COLO829 (cell line): ENCODE measurements around the gene VWC2L.

ENCODE experiments used
- DNase-seq: peaks from one replicate; pipeline ENCODE4 v3.0.0; 2012; ENCODE audit warnings: low spot score

The VWC2L gene

GRCh38 chr2:214542295-214542694 is 131.4 kb downstream of the VWC2L start:
- no peak for DNase-seq

DNA sequence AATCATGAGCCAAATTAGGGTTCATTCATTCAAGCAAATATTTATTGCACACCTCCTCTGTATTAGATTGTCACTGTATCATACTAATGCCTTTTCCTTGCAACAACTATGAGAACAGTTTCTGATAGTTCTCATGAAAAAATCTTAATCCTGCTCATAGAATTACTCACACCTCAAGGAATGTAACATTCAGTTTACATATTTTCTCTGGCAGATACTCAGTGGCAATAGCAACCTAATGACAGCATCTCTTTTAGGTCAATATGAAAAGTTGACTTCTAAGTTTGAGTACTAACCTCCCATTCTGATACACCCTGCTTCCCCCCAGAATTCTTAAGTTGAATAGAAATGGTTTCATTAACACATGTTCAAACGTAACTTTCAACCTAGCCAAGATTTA is 132.0 kb downstream of the VWC2L start:
- DNase-seq, result no peak

- peak; percentile 61 for DNase-seq
These were observed 132.6 kb downstream of the VWC2L start for GRCh38 chr2:214543386-214543955.

DNA sequence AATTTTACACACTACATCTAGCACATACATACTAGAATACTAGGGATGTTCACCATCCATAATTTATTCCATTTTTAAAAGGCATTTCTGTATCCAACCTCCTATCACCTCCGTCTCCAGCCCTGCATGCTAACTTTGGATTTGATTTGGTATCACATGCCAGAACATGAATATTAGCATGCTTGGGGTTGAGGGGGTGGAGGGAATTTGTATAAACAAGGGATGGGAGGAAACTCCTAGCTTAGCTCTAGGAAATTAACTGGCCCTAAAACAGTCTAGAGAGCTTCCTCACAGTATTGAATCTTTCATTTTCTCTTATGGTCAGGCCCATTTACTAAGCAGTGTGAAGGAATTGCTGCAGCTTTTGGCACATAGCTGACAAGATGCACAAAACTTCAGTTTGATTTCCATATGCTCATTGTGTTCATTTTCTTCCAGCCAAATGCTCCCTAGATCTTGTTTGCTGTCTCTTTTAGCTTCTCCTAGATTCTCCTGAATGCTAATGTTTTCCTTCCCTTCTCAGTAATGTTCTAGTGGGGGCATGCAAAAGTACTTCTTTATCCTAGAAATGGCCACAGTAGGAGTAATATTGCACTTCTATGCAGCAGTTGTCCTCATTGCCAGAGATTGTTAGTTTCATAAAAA is 135.2 kb downstream of the VWC2L start:
- DNase-seq, result no peak

DNA sequence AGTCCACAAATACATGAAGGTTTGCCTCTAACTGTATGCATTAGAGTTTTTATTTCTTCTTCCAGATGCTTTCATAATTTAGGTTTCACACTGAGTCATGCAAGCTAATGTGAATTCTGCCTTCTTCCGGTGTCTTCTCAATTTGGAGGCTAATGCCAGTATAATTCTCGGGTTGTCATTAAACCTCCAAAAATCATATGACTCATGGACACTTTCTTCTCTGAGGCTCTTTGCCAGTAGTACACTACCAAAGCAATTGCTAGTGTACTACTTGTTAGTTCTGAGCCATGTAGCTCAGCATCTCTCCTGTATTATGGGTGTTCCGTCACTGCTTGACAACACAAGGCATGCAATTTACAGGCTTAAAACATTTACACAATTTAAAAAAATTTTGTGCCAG is 137.1 kb downstream of the VWC2L start:
- no peak for DNase-seq

GRCh38 chr2:214549946-214550345 is 139.1 kb downstream of the VWC2L start:
- DNase-seq, result no peak

DNA sequence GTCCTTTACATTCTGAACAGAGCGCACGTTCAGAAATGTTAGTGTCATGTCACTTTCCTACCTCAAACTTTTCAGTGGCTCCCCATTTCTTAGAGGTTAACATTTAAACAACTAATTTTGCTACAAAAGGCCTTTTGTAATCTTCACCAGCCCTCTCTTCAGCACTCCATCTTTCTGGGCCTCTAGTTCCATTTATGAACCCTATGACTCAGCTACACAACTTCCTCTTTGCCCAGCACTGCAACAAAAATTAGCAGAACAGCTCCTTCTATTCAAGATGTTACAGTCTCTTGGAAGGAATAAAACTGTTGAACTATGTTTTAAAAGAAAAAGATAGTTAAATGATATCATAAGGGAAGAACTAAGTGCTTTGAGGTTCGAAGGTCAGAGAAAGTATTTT is 139.9 kb downstream of the VWC2L start:
- DNase-seq, result peak; percentile 78

- DNase-seq, result no peak
These were observed 147.0 kb downstream of the VWC2L start for GRCh38 chr2:214557884-214558283.

DNA sequence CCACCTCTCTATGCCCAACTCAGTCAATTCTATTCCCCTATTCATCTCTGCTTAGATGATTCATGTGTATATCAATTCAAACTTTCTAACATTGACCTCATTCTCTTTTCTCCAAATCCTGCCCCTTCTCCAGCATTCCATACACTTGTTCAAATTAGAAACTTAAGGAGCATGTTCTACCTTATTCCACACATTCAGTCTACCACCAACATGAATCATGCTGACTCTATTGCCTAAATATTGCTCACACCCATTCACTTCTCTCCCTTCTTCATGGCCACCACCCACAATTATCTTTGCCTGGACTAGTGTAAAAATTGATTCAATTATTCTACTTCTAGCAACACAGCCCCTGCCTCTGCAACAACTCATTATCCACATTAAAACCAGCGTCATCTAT is 147.5 kb downstream of the VWC2L start:
- no peak for DNase-seq

GRCh38 chr2:214560176-214560575 is 149.3 kb downstream of the VWC2L start:
- no peak for DNase-seq

GRCh38 chr2:214560618-214561190 is 149.8 kb downstream of the VWC2L start:
- DNase-seq, result no peak

DNA sequence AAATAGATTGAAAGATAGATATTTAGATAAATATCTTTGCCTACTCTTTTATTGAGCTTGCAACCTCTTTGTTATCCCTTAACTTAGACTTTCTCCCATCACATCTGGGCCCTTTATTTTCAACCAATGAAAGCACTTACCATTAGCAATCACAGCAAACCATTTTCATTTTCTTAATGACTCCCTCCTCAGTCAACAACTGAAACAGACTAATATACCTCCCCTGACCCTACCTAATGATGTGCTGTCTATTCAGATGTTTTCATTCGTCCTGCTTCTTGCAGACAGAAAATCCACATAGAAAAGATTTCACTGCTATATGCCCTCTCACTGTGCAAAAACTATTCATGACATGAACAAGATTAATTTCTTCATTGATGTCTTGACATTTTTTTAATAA is 154.4 kb downstream of the VWC2L start:
- no peak for DNase-seq

DNA sequence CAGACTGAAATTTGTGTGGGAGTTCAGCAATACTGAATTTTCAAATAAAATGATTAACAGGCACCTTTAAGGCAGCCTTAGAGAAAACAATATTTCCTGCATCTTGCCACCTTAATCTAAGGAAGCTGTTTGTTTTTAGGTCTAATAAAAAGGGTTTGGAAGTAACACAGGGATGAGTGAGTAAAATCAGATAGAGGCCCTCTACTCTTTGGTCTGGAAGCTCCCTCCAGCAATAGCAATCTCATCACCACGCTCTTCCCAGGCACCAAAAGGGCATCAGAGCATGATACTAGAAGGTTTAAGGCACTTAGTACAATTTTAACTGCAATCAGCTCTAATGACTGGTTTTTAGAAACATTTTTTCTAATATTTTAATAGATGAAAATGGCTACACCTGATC is 155.6 kb downstream of the VWC2L start:
- no peak for DNase-seq

GRCh38 chr2:214569419-214570035 is 158.7 kb downstream of the VWC2L start:
- no peak for DNase-seq

DNA sequence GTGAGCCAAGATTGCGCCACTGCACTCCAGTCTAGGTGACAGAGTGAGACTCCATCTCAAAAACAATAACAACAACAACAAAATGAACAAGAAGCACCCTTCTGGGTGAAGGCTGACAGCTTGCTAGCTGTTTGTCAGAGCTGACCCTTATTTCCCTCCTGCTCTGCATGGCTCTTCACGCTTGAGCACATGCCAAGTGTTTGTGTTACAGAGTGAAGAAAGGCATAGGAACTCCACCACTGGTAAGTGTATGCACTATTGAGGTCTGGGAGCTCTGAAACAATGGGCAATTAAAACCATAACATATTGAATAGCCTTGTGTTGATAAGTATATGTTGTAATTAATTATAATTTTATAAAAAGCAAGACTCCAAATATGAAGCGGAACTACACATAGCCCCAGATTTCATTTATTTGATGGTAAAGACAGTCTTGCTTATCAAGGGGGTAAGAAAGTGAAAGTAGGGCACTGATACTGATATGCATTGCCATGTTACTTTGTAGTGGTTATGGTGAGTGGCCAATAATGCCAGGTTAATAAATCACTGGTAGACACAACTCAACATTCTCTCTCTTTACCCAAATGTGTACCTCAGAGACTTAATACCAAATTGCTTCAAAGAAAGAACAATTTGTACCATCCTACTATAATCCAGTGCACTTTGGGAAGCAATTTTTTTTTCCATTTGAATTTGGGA is 163.4 kb downstream of the VWC2L start:
- no peak for DNase-seq

- DNase-seq, result peak; percentile 45
These were observed 164.2 kb downstream of the VWC2L start for GRCh38 chr2:214575030-214575429.

DNA sequence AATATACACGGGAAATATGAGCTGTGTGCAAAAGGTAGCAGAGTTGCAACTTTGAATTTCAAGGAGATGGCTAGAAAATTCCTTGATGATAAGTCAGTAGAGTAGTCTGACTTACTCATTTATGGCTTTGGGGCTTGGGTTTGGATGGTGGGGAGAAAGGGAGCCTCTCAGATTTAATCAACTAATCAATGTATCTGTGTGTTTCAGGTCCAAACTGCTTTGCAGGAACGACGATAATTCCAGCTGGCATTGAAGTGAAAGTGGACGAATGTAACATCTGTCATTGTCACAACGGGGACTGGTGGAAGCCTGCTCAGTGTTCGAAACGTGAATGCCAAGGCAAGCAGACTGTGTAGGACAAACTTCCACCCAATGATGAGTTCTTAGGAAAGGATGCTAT is 164.6 kb downstream of the VWC2L start:
- DNase-seq, result no peak

DNA sequence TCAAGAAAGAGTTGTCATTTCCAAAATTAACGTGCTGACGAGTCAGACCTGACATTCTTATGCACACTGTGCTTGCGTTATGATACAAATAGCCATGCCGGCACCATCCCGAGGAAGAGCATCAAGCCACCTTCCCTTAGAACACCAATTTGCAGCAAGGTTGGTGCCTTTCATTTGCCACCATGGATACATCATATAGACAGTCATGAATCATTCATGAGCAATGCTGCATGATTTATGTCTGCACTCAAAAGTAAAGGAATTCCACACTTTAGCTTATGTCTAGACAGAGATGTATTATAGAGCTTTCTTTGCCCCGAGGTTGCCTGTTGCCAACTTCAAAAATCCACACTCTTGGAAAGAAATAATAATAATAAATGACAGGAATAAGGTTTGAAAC is 166.9 kb downstream of the VWC2L start:
- DNase-seq, result peak; percentile 16

- no peak for DNase-seq
These were observed 167.6 kb downstream of the VWC2L start for GRCh38 chr2:214578442-214578841.

DNA sequence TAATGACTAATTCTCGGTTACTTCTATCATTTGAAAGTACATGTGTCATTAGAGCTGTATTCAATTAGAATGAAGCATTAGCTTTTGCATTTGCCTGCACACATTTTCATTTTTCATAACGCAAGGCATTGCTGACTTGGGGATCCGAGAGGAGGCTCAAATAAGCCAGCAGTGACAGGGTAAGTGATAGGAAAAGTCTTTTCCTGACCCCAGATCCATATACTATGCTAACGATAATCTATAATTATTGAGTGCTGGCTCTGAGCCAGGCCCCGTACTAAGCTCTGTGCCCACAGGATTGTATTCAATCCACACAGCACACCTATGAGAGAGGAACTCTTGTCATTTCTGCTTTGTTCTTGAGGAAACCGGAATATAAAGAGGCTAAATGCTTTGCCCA is 168.2 kb downstream of the VWC2L start:
- DNase-seq, result no peak

GRCh38 chr2:214587442-214587841 is 176.6 kb downstream of the VWC2L start:
- DNase-seq, result no peak

DNA sequence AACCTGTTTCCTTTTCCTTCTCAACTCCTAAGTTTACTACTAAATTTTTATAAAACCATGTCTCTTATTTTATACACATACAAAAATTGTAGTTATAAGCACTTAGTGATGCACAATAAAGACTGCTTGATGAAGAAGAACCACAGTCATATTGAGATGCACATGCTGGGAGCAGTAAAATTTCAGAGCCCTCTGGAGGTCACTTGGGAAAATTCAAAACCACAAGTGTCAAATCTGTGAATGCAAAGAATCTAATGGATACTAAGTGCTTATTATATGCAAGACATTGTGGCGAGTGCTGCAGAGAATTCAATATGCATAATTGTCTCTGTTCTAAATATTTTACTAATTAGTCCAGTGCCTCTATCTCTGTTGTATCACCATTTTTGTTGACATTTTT is 180.5 kb downstream of the VWC2L start:
- no peak for DNase-seq

DNA sequence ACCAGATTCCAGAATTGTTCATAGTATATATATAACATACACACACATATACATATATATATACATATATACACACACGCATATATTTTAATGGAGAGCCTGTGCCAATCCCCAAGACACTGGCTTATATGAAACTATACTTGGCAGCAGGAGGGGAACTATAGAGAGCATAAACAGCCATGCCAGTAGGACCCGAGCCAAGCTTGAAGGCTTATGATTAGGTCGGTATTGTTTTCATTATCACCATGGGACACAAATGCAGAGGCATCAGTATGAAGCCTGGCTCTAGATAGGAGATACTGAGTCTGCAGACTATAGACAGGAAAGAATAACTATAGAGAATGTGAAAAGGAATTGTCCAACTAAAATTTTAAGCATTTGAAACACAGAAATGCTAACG is 181.2 kb downstream of the VWC2L start:
- DNase-seq, result no peak
